Neural cell (in vitro differentiated cells): ENCODE data around the gene ANAPC7. TPM values are rescaled to one million over a fixed set of nuclear protein-coding genes. Genes with fewer than 3 reads are reported as not detected.
A peak's percentile ranks its signal among the peaks of the same experiment; 100 is the strongest.

ENCODE experiments used
- H2AFZ ChIP-seq: fragments of 200-600, 300-800 bp; sonication (generic), shearing (Covaris generic); 2 replicates; pipeline ENCODE4 v1.6.0; 2014; ENCODE audit warnings: low read depth, mild to moderate bottlenecking, antibody characterized with exemption, low read length, moderate library complexity
- H3F3A ChIP-seq: fragments of 200-600 bp; shearing (Covaris generic); 2 replicates; pipeline ENCODE4 v1.6.1; 2016; ENCODE audit warnings: mild to moderate bottlenecking, moderate library complexity, mixed read lengths, antibody characterized with exemption, low read length; ENCODE audit not compliant: insufficient read depth, poor library complexity, severe bottlenecking
- H3K27ac ChIP-seq: fragments of 200-600, 300-800 bp; sonication (generic), shearing (Covaris generic); 2 replicates; pipeline ENCODE4 v1.5.1; 2014; ENCODE audit warnings: mild to moderate bottlenecking, low read length, moderate library complexity
- H3K27me3 ChIP-seq: fragments of 300-800, 200-600 bp; sonication (generic), shearing (Covaris generic); 2 replicates; pipeline ENCODE4 v1.6.0; 2014; ENCODE audit warnings: mild to moderate bottlenecking, low read depth, low read length, moderate library complexity; ENCODE audit not compliant: insufficient read depth
- H3K36me3 ChIP-seq: fragments of 300-800, 200-600 bp; sonication (generic), shearing (Covaris generic); 2 replicates; pipeline ENCODE4 v1.5.1; 2014; ENCODE audit warnings: mild to moderate bottlenecking, antibody characterized with exemption, low read length, moderate library complexity; ENCODE audit not compliant: insufficient read depth
- H3K4me2 ChIP-seq: fragments of 300-800, 200-600 bp; sonication (generic), shearing (Covaris generic); 2 replicates; pipeline ENCODE4 v1.6.0; 2014; ENCODE audit warnings: mild to moderate bottlenecking, low read length
- H3K4me3 ChIP-seq: fragments of 300-800, 200-600 bp; sonication (generic), shearing (Covaris generic); 2 replicates; pipeline ENCODE4 v1.5.1; 2014; ENCODE audit warnings: mild to moderate bottlenecking, low read length, moderate library complexity
- H3K79me2 ChIP-seq: fragments of 200-600 bp; shearing (Covaris generic); replicated peaks from 2 replicates; pipeline ENCODE4 v1.6.0; 2014; ENCODE audit warnings: mild to moderate bottlenecking, low read length, moderate library complexity; ENCODE audit not compliant: insufficient read depth
- H3K9ac ChIP-seq: fragments of 300-800, 200-600 bp; sonication (generic), shearing (Covaris generic); 2 replicates; pipeline ENCODE4 v1.6.1; 2016; ENCODE audit warnings: mild to moderate bottlenecking, low read length, mixed read lengths
- H3K9me2 ChIP-seq: fragments of 200-600 bp; shearing (Covaris generic); 2 replicates; pipeline ENCODE4 v1.6.1; 2016; ENCODE audit warnings: mild to moderate bottlenecking, low read length, mixed read lengths; ENCODE audit not compliant: insufficient read depth
- H3K9me3 ChIP-seq: fragments of 200-600, 300-800 bp; sonication (generic), shearing (Covaris generic); 2 replicates; pipeline ENCODE4 v1.6.1; 2016; ENCODE audit warnings: mild to moderate bottlenecking, mixed run types, low read length, moderate library complexity, mixed read lengths
- H4K20me1 ChIP-seq: fragments of 200-600 bp; shearing (Covaris generic); 2 replicates; pipeline ENCODE4 v1.6.1; 2016; ENCODE audit warnings: mild to moderate bottlenecking, mixed run types; ENCODE audit not compliant: insufficient read depth
- CTCF ChIP-seq: fragments of 450-650 bp; IDR thresholded peaks from 2 replicates; pipeline ENCODE4 v1.5.1; 2014; ENCODE audit warnings: antibody characterized with exemption, mild to moderate bottlenecking, moderate library complexity; ENCODE audit not compliant: poor library complexity, severe bottlenecking
- EP300 ChIP-seq: fragments of 450-650 bp; conservative IDR thresholded peaks from 2 replicates; pipeline ENCODE4 v1.6.1; 2014; ENCODE audit warnings: antibody characterized with exemption, mild to moderate bottlenecking, moderate library complexity; ENCODE audit not compliant: poor library complexity, severe bottlenecking
- EZH2 ChIP-seq: fragments of 200-600, 300-800 bp; shearing (Covaris generic), sonication (generic); IDR thresholded peaks from 2 replicates; pipeline ENCODE4 v1.6.1; 2014; ENCODE audit warnings: antibody characterized with exemption, low read length, borderline replicate concordance, mild to moderate bottlenecking; ENCODE audit not compliant: insufficient read depth, poor library complexity, severe bottlenecking
- POLR2AphosphoS5 ChIP-seq: IDR thresholded peaks from 2 replicates; pipeline ENCODE4 v1.6.1; 2012
- RAD21 ChIP-seq: fragments of 450-650 bp; conservative IDR thresholded peaks from 2 replicates; pipeline ENCODE4 v1.6.1; 2014; ENCODE audit warnings: antibody characterized with exemption, mild to moderate bottlenecking, moderate library complexity
- REST ChIP-seq: IDR thresholded peaks from 2 replicates; pipeline ENCODE4 v1.6.1; 2012; ENCODE audit warnings: borderline replicate concordance
- SMC3 ChIP-seq: fragments of 450-650 bp; conservative IDR thresholded peaks from 2 replicates; pipeline ENCODE4 v1.6.1; 2014; ENCODE audit warnings: antibody characterized with exemption, mild to moderate bottlenecking, moderate library complexity; ENCODE audit not compliant: poor library complexity
- TAF1 ChIP-seq: IDR thresholded peaks from 2 replicates; pipeline ENCODE4 v1.6.1; 2012; ENCODE audit warnings: low read depth
- polyA plus RNA-seq: library from polyadenylated mRNA; depleted of rRNA; stranded (reverse); fragments of >200 nt; gene quantifications from 2 replicates; pipeline ENCODE4 v1.2.3, GENCODE V29; 2014

The ANAPC7 gene
- polyA plus RNA-seq, 1 donor from 2014 or later: 92.8 TPM

GRCh38 chr12:110353211-110353965, 50.1 kb downstream of the ANAPC7 start:
- TF ChIP-seq POLR2AphosphoS5 (peak; percentile 14), REST (no peak)
- Histone ChIP-seq H3K4me2 (no peak overlapping the region), H2AFZ (no peak overlapping the region), H3K9ac (no peak overlapping the region), H3K36me3 (no peaks in the 10 kb centered on the region), H3K79me2 (no peaks in the 10 kb centered on the region), H3K9me2 (no peaks in the 10 kb centered on the region), H3K4me3 (no peak overlapping the region), H3K27me3 (no peaks in the 10 kb centered on the region), H3K9me3 (no peaks in the 10 kb centered on the region), H3K27ac (no peak overlapping the region), H4K20me1 (no peaks in the 10 kb centered on the region), H3F3A (no peaks in the 10 kb centered on the region)

- Histone ChIP-seq H3K36me3 (no peaks in the 10 kb centered on the region), H3F3A (no peaks in the 10 kb centered on the region), H3K79me2 (no peaks in the 10 kb centered on the region), H4K20me1 (no peaks in the 10 kb centered on the region), H3K4me3 (no peak overlapping the region), H3K9me2 (no peaks in the 10 kb centered on the region), H3K9ac (no peak overlapping the region), H3K27me3 (no peaks in the 10 kb centered on the region), H3K9me3 (no peaks in the 10 kb centered on the region), H3K4me2 (no peak overlapping the region), H2AFZ (no peak overlapping the region), H3K27ac (no peak overlapping the region)
- no peak for TF ChIP-seq TAF1
- no peak for TF ChIP-seq SMC3
- no peak for TF ChIP-seq CTCF
- no peak for TF ChIP-seq POLR2AphosphoS5
- TF ChIP-seq RAD21: no peak
These were observed 51.1 kb downstream of the ANAPC7 start for GRCh38 chr12:110352401-110352800.

- Histone ChIP-seq H4K20me1 (no peaks in the 10 kb centered on the region), H3K27ac (no peak overlapping the region), H3K9ac (no peak overlapping the region), H2AFZ (no peak overlapping the region), H3K4me3 (no peak overlapping the region), H3K9me3 (no peaks in the 10 kb centered on the region), H3F3A (no peaks in the 10 kb centered on the region), H3K79me2 (no peaks in the 10 kb centered on the region), H3K27me3 (no peaks in the 10 kb centered on the region), H3K9me2 (no peaks in the 10 kb centered on the region), H3K36me3 (no peaks in the 10 kb centered on the region), H3K4me2 (no peak overlapping the region)
- TF ChIP-seq EP300 (no peak), REST (no peak), SMC3 (no peak), CTCF (no peak), TAF1 (no peak), RAD21 (no peak), EZH2 (no peak), POLR2AphosphoS5 (no peak)
These were observed 52.4 kb downstream of the ANAPC7 start for GRCh38 chr12:110351119-110351518.
